K562 (cell line): ENCODE results near the gene COL8A2. TPM values are rescaled to one million over a fixed set of nuclear protein-coding genes. Genes with fewer than 3 reads are reported as not detected.

Source experiments
- CEBPB ChIP-seq: fragments of 450-650 bp; IDR thresholded peaks from 2 replicates; pipeline ENCODE4 v1.6.1; 2016; ENCODE audit warnings: missing genetic modification characterization, missing compliant biosample characterization
- CSDE1 ChIP-seq, 2 experiments: fragments of 450-650 bp; IDR thresholded peaks; 2 replicates each; pipeline ENCODE4 v1.6.1; 2016; ENCODE audit warnings: mild to moderate bottlenecking in 1 of 2
- FOXK1 ChIP-seq: sonication (generic); formaldehyde crosslinking; IDR thresholded peaks from 2 replicates; pipeline ENCODE4 v1.8.0; 2022; ENCODE audit warnings: missing genetic modification reagents, mild to moderate bottlenecking, borderline replicate concordance
- MXI1 ChIP-seq: IDR thresholded peaks from 2 replicates; pipeline ENCODE4 v1.6.1; 2011; ENCODE audit warnings: low read depth, mild to moderate bottlenecking, improper control_type of control experiment, low read length
- PHF8 ChIP-seq: fragments of 200-600 bp; sonication (generic); IDR thresholded peaks from 2 replicates; pipeline ENCODE4 v1.6.1; 2012; ENCODE audit warnings: mixed run types, mild to moderate bottlenecking, inconsistent platforms, low read length, moderate library complexity, borderline replicate concordance
- PPARD ChIP-seq: fragments of 250-450 bp; sonication (Bioruptor Pico); IDR thresholded peaks from 2 replicates; pipeline ENCODE4 v1.8.0; 2022; ENCODE audit warnings: inconsistent platforms, mild to moderate bottlenecking, moderate library complexity
- RFX5 ChIP-seq: IDR thresholded peaks from 2 replicates; pipeline ENCODE4 v1.6.1; 2011; ENCODE audit warnings: low read depth, mild to moderate bottlenecking, improper control_type of control experiment, low read length
- SETDB1 ChIP-seq: IDR thresholded peaks from one replicate; pipeline ENCODE4 v1.6.1; 2012; ENCODE audit warnings: low read length, control low read depth, inconsistent platforms
- SLC30A9 ChIP-seq: fragments of 250-450 bp; sonication (Bioruptor Pico); IDR thresholded peaks from 2 replicates; pipeline ENCODE4 v1.8.0; 2022; ENCODE audit warnings: mild to moderate bottlenecking, moderate library complexity
- SMAD3 ChIP-seq: fragments of 450-650 bp; formaldehyde crosslinking; conservative IDR thresholded peaks from 2 replicates; pipeline ENCODE4 v1.4.0; 2020; ENCODE audit warnings: mild to moderate bottlenecking
- TCF3 ChIP-seq: sonication (generic); formaldehyde crosslinking; IDR thresholded peaks from 2 replicates; pipeline ENCODE4 v1.4.0; 2020; ENCODE audit warnings: mild to moderate bottlenecking, missing genetic modification reagents
- WHSC1 ChIP-seq: IDR thresholded peaks from one replicate; pipeline ENCODE4 v1.6.1; 2012; ENCODE audit warnings: low read length, control low read depth, inconsistent platforms
- ZEB2 ChIP-seq: fragments of 450-650 bp; IDR thresholded peaks from 2 replicates; pipeline ENCODE4 v1.6.1; 2016
- ZFP30 ChIP-seq: fragments of 250-450 bp; sonication (Bioruptor Pico); IDR thresholded peaks from 2 replicates; pipeline ENCODE4 v1.8.0; 2022; ENCODE audit warnings: moderate library complexity, mild to moderate bottlenecking, inconsistent platforms, borderline replicate concordance
- ZNF184 ChIP-seq: sonication (generic); formaldehyde crosslinking; IDR thresholded peaks from 2 replicates; pipeline ENCODE4 v1.5.0; 2020; ENCODE audit warnings: missing genetic modification reagents
- ZNF384 ChIP-seq: IDR thresholded peaks from 2 replicates; pipeline ENCODE4 v1.6.1; 2012; ENCODE audit warnings: low read depth, low read length, improper control_type of control experiment
- ZNF561 ChIP-seq: fragments of 450-650 bp; formaldehyde crosslinking; conservative IDR thresholded peaks from 2 replicates; pipeline ENCODE4 v1.4.0; 2020; ENCODE audit warnings: mild to moderate bottlenecking, moderate library complexity
- ZNF57 ChIP-seq: fragments of 450-650 bp; formaldehyde crosslinking; IDR thresholded peaks from 2 replicates; pipeline ENCODE4 v1.4.0; 2020; ENCODE audit warnings: mild to moderate bottlenecking, moderate library complexity
- ZNF586 ChIP-seq: fragments of 450-650 bp; formaldehyde crosslinking; conservative IDR thresholded peaks from 2 replicates; pipeline ENCODE4 v1.4.0; 2020; ENCODE audit warnings: mild to moderate bottlenecking, moderate library complexity
- polyA plus RNA-seq, 8 experiments: library from polyadenylated mRNA; depleted of rRNA in 4 of 8; stranded (reverse) in 5 of 8; unstranded in 3 of 8; fragments of >200 nt; fragmentation: Nextera tagmentation in 2 of 8; fragmentation: Illumina TruSeq in 1 of 8; extraction: Ambion mirVana in 2 of 8; extraction: Trizol in 1 of 8; gene quantifications; 2 replicates each; pipeline versions ENCODE4 v1.2.1 to v1.2.3, GENCODE V29; 2011 to 2014; ENCODE audit warnings: inconsistent platforms in 1 of 8, missing spikeins in 1 of 8
- total RNA-seq, 7 experiments: library from RNA; depleted of rRNA in 6 of 7; stranded (reverse); fragments of >200 nt in 6 of 7; fragmentation: Illumina TruSeq in 2 of 7; extraction: Trizol in 2 of 7; gene quantifications; 2 replicates each; pipeline versions ENCODE4 v1.2.1 to v1.2.3, GENCODE V29; 2011 to 2021; ENCODE audit warnings: low replicate concordance in 1 of 7
- TF ChIP-seq, protein P1 (sequence below): fragments of 250-450 bp; sonication (Bioruptor Pico); IDR thresholded peaks from 2 replicates; pipeline ENCODE4 v1.8.0; 2022; ENCODE audit warnings: inconsistent platforms, mild to moderate bottlenecking, moderate library complexity, borderline replicate concordance
- TF ChIP-seq, protein P2 (sequence below): sonication (generic); formaldehyde crosslinking; IDR thresholded peaks from 2 replicates; pipeline ENCODE4 v1.8.1; 2022; ENCODE audit warnings: missing genetic modification reagents
- TF ChIP-seq, protein P3 (sequence below), 2 experiments: fragments of 450-650 bp in 1 of 2; sonication (generic) in 1 of 2; formaldehyde crosslinking in 1 of 2; IDR thresholded peaks in 1 of 2; conservative IDR thresholded peaks in 1 of 2; 2 replicates each; pipeline versions ENCODE4 v1.6.1 to v1.8.1; 2016 to 2023; ENCODE audit warnings: mild to moderate bottlenecking in 2 of 2, moderate library complexity in 2 of 2, inconsistent platforms in 1 of 2, missing genetic modification reagents in 1 of 2
- TF ChIP-seq, protein P4 (sequence below): fragments of 250-450 bp; sonication (Bioruptor Pico); IDR thresholded peaks from 2 replicates; pipeline ENCODE4 v1.4.0; 2020; ENCODE audit warnings: mild to moderate bottlenecking, moderate library complexity
- TF ChIP-seq, protein P5 (sequence below): IDR thresholded peaks from 2 replicates; pipeline ENCODE4 v1.6.1; 2011; ENCODE audit not compliant: insufficient read length; ENCODE audit errors: extremely low read depth

COL8A2 gene
- total and polyA plus RNA-seq, 9 of the 15 experiments (the other 6 are each of a cell fraction or from before 2014, with no cell fraction given), result 0.03 to 0.14 (median 0.04) TPM; not detected in 5

DNA sequence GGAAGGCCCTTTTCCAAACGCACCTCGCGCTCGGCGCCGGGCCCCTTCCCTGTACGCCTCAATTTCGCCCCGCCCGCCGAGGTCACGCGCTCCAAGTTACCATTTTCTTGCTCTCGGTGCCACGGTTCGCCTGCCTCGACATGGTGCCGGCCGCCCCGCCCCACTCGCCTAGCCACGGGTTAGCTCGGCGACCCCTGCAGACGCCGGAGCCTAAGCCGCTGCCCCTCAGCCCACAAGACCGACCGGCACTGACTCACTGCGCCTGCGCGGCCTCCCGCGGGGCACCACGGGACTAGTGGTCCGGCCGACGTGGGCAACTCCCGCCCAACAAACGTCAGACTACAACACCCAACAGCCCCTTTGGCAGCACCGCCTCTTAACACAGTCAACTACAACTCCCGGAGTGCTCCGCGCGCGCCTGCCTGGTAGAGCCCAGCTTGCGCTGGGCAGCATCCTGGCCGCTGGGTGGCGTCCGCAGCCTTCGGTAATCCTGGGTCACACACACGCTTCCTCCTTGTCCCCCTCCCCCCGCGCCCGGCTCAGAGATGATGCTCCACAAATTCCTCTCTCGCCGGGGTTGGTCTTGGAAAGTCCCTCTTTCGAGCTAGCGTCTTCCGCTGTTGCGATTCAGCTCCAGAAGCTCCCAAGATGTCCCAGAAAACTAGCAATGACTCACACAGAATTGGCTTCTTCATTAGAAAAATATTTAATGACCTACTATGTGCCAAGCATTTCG, 24.4 kb upstream of the COL8A2 start, which contains the start of gene TRAPPC3 (continued):
- TF ChIP-seq, protein P1, sequence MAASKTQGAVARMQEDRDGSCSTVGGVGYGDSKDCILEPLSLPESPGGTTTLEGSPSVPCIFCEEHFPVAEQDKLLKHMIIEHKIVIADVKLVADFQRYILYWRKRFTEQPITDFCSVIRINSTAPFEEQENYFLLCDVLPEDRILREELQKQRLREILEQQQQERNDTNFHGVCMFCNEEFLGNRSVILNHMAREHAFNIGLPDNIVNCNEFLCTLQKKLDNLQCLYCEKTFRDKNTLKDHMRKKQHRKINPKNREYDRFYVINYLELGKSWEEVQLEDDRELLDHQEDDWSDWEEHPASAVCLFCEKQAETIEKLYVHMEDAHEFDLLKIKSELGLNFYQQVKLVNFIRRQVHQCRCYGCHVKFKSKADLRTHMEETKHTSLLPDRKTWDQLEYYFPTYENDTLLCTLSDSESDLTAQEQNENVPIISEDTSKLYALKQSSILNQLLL (CRISPR knock-in tag), result no peak
- no peak for TF ChIP-seq CSDE1 (IDR thresholded peaks at IDR 0.05)
- no peak for TF ChIP-seq FOXK1 (CRISPR knock-in tag)
- TF ChIP-seq MXI1, result no peak; the same call in 1 of the 2 replicates
- TF ChIP-seq PHF8, result peak; percentile 97
- TF ChIP-seq ZNF57 (CRISPR knock-in tag), result no peak
- TF ChIP-seq, protein P2, sequence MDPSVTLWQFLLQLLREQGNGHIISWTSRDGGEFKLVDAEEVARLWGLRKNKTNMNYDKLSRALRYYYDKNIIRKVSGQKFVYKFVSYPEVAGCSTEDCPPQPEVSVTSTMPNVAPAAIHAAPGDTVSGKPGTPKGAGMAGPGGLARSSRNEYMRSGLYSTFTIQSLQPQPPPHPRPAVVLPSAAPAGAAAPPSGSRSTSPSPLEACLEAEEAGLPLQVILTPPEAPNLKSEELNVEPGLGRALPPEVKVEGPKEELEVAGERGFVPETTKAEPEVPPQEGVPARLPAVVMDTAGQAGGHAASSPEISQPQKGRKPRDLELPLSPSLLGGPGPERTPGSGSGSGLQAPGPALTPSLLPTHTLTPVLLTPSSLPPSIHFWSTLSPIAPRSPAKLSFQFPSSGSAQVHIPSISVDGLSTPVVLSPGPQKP (CRISPR knock-in tag), result no peak
- no peak for TF ChIP-seq ZNF586 (CRISPR knock-in tag)
- TF ChIP-seq, protein P3, sequence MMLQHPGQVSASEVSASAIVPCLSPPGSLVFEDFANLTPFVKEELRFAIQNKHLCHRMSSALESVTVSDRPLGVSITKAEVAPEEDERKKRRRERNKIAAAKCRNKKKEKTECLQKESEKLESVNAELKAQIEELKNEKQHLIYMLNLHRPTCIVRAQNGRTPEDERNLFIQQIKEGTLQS (IDR thresholded peaks at IDR 0.05), result peak; percentile 58; the same call in 1 of the 2 replicates
- TF ChIP-seq, protein P3 (CRISPR knock-in tag; conservative IDR thresholded peaks at IDR 0.05), result peak; percentile 79
- no peak; the same call in 1 of the 2 replicates for TF ChIP-seq TCF3 (CRISPR knock-in tag)
- TF ChIP-seq CEBPB (tag), result no peak
- no peak for TF ChIP-seq ZFP30 (CRISPR knock-in tag)
- TF ChIP-seq SLC30A9, result no peak
- no peak for TF ChIP-seq ZNF184 (CRISPR knock-in tag)
- no peak for TF ChIP-seq PPARD
- no peak for TF ChIP-seq ZNF561
- no peak for TF ChIP-seq SMAD3 (CRISPR knock-in tag)
- no peak for TF ChIP-seq SETDB1
- TF ChIP-seq, protein P4, sequence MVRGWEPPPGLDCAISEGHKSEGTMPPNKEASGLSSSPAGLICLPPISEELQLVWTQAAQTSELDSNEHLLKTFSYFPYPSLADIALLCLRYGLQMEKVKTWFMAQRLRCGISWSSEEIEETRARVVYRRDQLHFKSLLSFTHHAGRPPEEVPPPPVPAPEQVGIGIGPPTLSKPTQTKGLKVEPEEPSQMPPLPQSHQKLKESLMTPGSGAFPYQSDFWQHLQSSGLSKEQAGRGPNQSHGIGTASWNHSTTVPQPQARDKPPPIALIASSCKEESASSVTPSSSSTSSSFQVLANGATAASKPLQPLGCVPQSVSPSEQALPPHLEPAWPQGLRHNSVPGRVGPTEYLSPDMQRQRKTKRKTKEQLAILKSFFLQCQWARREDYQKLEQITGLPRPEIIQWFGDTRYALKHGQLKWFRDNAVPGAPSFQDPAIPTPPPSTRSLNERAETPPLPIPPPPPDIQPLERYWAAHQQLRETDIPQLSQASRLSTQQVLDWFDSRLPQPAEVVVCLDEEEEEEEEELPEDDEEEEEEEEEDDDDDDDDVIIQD (CRISPR knock-in tag), result no peak
- no peak for TF ChIP-seq WHSC1
- no peak for TF ChIP-seq RFX5
- no peak for TF ChIP-seq ZEB2
- TF ChIP-seq ZNF384, result peak; percentile 56
- TF ChIP-seq, protein P5, sequence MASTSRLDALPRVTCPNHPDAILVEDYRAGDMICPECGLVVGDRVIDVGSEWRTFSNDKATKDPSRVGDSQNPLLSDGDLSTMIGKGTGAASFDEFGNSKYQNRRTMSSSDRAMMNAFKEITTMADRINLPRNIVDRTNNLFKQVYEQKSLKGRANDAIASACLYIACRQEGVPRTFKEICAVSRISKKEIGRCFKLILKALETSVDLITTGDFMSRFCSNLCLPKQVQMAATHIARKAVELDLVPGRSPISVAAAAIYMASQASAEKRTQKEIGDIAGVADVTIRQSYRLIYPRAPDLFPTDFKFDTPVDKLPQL, result no peak
